ENCODE results near the gene CREB5.
A peak's percentile ranks its signal among the peaks of the same experiment; 100 is the strongest.

CREB5 gene

GRCh38 chr7:28483908-28484605 lies 71.7 kb downstream of the CREB5 start:
- DNase-seq (ENCODE audit: extremely low read depth, low read depth), result peak; percentile 15

GRCh38 chr7:28484606-28484935 lies 72.3 kb downstream of the CREB5 start:
- DNase-seq (ENCODE audit: extremely low read depth, low read depth), result no peak
- TF ChIP-seq CTCF (IDR thresholded peaks at IDR 0.05; ENCODE audit: low read depth, low read length), result no peak

More at GRCh38 chr7:28483908-28484605, 71.7 kb downstream of the CREB5 start:
- no peak for TF ChIP-seq CTCF (IDR thresholded peaks at IDR 0.05; ENCODE audit: low read depth, low read length)

GRCh38 chr7:28487487-28487886 lies 75.2 kb downstream of the CREB5 start:
- TF ChIP-seq CTCF (IDR thresholded peaks at IDR 0.05; ENCODE audit: low read depth, low read length), result no peak
- DNase-seq (ENCODE audit: extremely low read depth, low read depth), result no peak

- DNase-seq (ENCODE audit: extremely low read depth, low read depth), result no peak
Observed at GRCh38 chr7:28488061-28488791, 75.9 kb downstream of the CREB5 start.

GRCh38 chr7:28490831-28491230 lies 78.5 kb downstream of the CREB5 start:
- no peak for TF ChIP-seq CTCF (IDR thresholded peaks at IDR 0.05; ENCODE audit: low read depth, low read length)
- no peak for DNase-seq (ENCODE audit: extremely low read depth, low read depth)

More at GRCh38 chr7:28488061-28488791, 75.9 kb downstream of the CREB5 start:
- TF ChIP-seq CTCF (IDR thresholded peaks at IDR 0.05; ENCODE audit: low read depth, low read length), result no peak

- no peak for TF ChIP-seq CTCF (IDR thresholded peaks at IDR 0.05; ENCODE audit: low read depth, low read length)
- no peak for DNase-seq (ENCODE audit: extremely low read depth, low read depth)
Observed at GRCh38 chr7:28493477-28493876, 81.2 kb downstream of the CREB5 start.

- DNase-seq (ENCODE audit: extremely low read depth, low read depth), result no peak
- TF ChIP-seq CTCF (IDR thresholded peaks at IDR 0.05; ENCODE audit: low read depth, low read length), result no peak
Observed at GRCh38 chr7:28497009-28497408, 84.7 kb downstream of the CREB5 start.

Measured in AG09319 (cell line).